MG63 (cell line): Measurements from ENCODE around the gene SULT1C4. TPM values are rescaled to one million over a fixed set of nuclear protein-coding genes. Genes with fewer than 3 reads are reported as not detected.
A peak's percentile ranks its signal among the peaks of the same experiment; 100 is the strongest.

Source experiments
- DNase-seq: peaks from one replicate; pipeline ENCODE4 v3.0.0-alpha.2; 2020
- H3K27me3 ChIP-seq: fragments of 250-450 bp; sonication (Bioruptor Pico); 2 replicates; pipeline ENCODE4 v1.5.1; 2020; ENCODE audit warnings: mild to moderate bottlenecking, moderate library complexity
- H3K36me3 ChIP-seq: fragments of 250-450 bp; sonication (Bioruptor Pico); 2 replicates; pipeline ENCODE4 v1.5.1; 2020; ENCODE audit warnings: mild to moderate bottlenecking, moderate library complexity
- H3K4me3 ChIP-seq: fragments of 250-450 bp; sonication (Bioruptor Pico); 2 replicates; pipeline ENCODE4 v1.5.1; 2020; ENCODE audit warnings: mild to moderate bottlenecking, moderate library complexity
- H3K9me3 ChIP-seq: fragments of 250-450 bp; sonication (Bioruptor Pico); 2 replicates; pipeline ENCODE4 v1.5.1; 2020; ENCODE audit warnings: mild to moderate bottlenecking, moderate library complexity
- total RNA-seq: library from RNA; depleted of rRNA; stranded (reverse); fragments of >200 nt; shearing (Covaris generic); gene quantifications from 2 replicates; pipeline ENCODE4 v1.2.3, GENCODE V29; 2014; ENCODE audit warnings: low replicate concordance

Gene SULT1C4
- total RNA-seq, 1 experiment from 2014 or later, result not detected

- peaks cover 14% of the 10 kb centered on the region for H3K9me3 ChIP-seq
- H3K4me3 ChIP-seq, result no peak overlapping the region
- DNase-seq, result no peak
- no peaks in the 10 kb centered on the region for H3K27me3 ChIP-seq
- H3K36me3 ChIP-seq, result no peaks in the 10 kb centered on the region
These were observed 17.4 kb downstream of the SULT1C4 start for GRCh38 chr2:108395155-108395554.

GRCh38 chr2:108396845-108397244 lies 19.1 kb downstream of the SULT1C4 start:
- no peak overlapping the region for H3K4me3 ChIP-seq
- H3K27me3 ChIP-seq, result no peaks in the 10 kb centered on the region
- H3K36me3 ChIP-seq, result no peaks in the 10 kb centered on the region
- no peak for DNase-seq
- H3K9me3 ChIP-seq, result peaks cover 14% of the 10 kb centered on the region

DNA sequence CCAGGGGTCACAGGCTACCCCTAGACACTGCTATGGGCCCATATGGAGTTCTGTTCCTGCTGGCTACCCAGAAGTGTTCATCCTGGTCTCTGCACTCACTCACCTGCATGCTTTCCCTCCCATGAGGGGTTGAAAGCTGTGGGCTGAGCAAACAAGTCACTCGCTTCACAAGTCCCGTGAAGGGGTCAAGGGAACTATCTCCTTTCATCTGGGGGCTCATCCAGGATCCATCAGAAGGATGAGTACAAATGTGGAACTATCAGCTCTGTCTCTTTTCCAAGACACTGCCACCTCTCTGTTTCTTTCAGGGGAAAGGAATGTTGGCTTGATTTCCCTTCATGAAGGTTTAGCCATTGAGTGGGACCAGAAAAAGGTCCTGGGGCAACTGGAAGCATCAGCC lies 21.7 kb downstream of the SULT1C4 start:
- Histone ChIP-seq H3K9me3 (peaks cover 2% of the 10 kb centered on the region; the same call in 1 of the 2 replicates), H3K27me3 (no peaks in the 10 kb centered on the region), H3K36me3 (no peaks in the 10 kb centered on the region), H3K4me3 (no peak overlapping the region)
- no peak for DNase-seq

- Histone ChIP-seq H3K4me3 (no peak overlapping the region), H3K9me3 (peaks cover 6% of the 10 kb centered on the region), H3K27me3 (no peaks in the 10 kb centered on the region), H3K36me3 (no peaks in the 10 kb centered on the region)
- DNase-seq, result no peak
These were observed 24.0 kb downstream of the SULT1C4 start for GRCh38 chr2:108401800-108402199.

- Histone ChIP-seq H3K36me3 (no peaks in the 10 kb centered on the region), H3K9me3 (peaks cover 6% of the 10 kb centered on the region), H3K27me3 (no peaks in the 10 kb centered on the region), H3K4me3 (no peak overlapping the region)
- DNase-seq, result peak; percentile 71
These were observed 25.7 kb downstream of the SULT1C4 start for GRCh38 chr2:108403494-108403893.

DNA sequence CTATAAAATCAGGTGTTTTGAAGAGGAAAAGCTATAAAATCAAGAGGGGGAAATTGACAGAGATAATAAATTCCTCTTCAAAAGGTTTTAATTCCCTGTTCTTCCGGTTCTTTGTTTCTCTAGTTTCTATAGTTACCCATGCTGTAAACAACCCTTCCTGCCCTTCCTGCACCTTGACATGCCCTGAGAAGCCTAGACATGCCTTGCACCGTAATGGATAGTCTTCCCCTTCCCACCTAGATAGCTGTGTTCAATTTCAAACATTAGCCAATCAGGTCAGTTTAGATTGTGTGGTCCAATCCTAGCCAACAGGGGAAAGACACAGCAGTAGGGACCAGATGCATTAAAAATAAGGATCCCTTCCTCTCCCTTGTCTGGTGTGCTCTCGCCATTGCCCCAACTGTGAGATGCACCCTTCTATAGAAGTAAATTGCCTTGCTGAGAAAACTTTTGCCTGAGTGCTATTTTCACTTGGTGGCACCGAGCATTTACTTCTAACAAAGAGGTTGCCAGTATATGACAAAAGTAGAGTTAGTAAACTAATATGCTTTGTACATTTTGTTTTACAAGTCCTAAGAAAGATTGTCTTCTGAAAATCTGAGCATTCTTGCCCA lies 27.1 kb downstream of the SULT1C4 start:
- Histone ChIP-seq H3K9me3 (peaks cover 4% of the 10 kb centered on the region), H3K4me3 (no peak overlapping the region), H3K27me3 (no peaks in the 10 kb centered on the region), H3K36me3 (no peaks in the 10 kb centered on the region)
- DNase-seq, result no peak

DNA sequence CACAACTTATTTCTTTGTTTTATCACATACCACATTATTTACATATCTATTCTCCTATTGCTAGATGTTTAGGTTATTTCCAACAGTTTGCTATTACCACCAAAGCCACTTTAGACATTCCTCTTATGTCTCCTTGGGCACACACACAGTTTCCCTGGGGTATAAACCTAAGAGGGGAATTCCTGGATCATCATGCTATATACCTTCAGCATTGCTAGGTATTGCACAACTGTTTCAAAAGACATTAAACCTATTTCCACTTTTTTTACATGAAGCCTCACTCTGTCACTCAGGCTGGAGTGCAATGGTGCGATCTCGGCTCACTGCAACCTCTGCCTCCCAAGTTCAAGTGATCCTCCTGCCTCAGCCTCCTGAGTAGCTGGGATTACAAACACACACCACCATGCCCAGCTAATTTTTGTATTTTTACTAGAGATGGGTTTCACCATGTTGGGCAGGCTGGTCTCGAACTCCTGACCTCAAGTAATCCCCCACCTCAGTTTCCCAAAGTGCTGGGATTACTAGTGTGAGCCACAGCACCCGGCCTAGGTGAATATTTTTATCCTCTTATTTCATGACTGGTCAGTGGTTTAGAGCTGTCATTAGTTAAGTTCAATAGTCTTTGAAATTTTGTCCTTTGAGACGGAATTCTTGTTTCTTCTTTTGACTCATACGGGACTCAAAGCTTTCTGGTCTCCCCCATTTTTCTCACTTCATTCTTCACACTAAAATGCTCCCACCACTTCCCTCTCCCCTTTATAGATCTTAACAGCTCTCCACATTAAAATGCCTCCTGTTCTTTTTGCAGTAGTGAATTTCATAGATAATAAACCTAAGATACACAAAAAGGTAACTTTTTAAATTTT lies 30.3 kb downstream of the SULT1C4 start:
- Histone ChIP-seq H3K36me3 (no peaks in the 10 kb centered on the region), H3K4me3 (no peak overlapping the region), H3K9me3 (peaks cover 4% of the 10 kb centered on the region), H3K27me3 (no peaks in the 10 kb centered on the region)
- DNase-seq, result no peak

- Histone ChIP-seq H3K4me3 (no peak overlapping the region), H3K36me3 (no peaks in the 10 kb centered on the region), H3K9me3 (peaks cover 4% of the 10 kb centered on the region), H3K27me3 (no peaks in the 10 kb centered on the region)
- DNase-seq, result no peak
These were observed 32.0 kb downstream of the SULT1C4 start for GRCh38 chr2:108409768-108410167.

GRCh38 chr2:108412995-108413710 lies 35.4 kb downstream of the SULT1C4 start:
- Histone ChIP-seq H3K36me3 (no peaks in the 10 kb centered on the region), H3K4me3 (no peak overlapping the region), H3K27me3 (no peaks in the 10 kb centered on the region), H3K9me3 (no peaks in the 10 kb centered on the region; the same call in none of the 2 replicates)
- DNase-seq, result peak; percentile 45

- no peak for DNase-seq
- H3K27me3 ChIP-seq, result no peaks in the 10 kb centered on the region
- no peak overlapping the region for H3K4me3 ChIP-seq
- H3K9me3 ChIP-seq, result no peaks in the 10 kb centered on the region; the same call in none of the 2 replicates
- no peaks in the 10 kb centered on the region for H3K36me3 ChIP-seq
These were observed 35.9 kb downstream of the SULT1C4 start for GRCh38 chr2:108413711-108414095.

DNA sequence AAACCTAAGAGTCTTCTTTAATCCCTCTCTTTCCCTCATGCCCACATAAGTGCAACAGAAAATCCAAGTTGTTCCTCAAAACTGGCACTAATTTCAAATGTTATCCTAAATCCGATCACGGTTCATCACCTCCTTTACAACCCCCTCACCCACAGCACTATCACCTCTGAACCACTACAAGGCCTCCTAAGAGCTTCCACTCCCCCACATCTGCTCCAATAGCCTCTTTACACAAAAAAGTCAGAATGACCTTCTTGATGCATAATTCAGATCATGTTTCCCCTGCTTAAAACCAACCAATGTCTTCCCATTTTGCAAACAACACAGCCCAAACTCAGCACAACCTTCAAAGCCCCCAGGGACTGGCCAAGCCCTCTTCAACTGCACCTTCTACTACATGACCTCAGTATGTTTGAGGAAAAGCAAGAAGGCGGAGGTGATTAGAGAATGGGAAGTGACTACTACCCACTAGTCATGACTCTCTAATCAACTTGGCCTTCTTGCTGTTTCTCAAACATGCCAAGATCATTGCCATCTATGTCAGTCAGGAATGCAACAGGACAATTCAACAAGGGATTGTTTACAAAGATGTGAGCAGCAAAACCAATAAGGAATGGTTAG lies 36.6 kb downstream of the SULT1C4 start:
- no peak overlapping the region for H3K4me3 ChIP-seq
- H3K36me3 ChIP-seq, result no peaks in the 10 kb centered on the region
- no peak for DNase-seq
- H3K27me3 ChIP-seq, result no peaks in the 10 kb centered on the region
- H3K9me3 ChIP-seq, result no peaks in the 10 kb centered on the region; the same call in none of the 2 replicates

DNA sequence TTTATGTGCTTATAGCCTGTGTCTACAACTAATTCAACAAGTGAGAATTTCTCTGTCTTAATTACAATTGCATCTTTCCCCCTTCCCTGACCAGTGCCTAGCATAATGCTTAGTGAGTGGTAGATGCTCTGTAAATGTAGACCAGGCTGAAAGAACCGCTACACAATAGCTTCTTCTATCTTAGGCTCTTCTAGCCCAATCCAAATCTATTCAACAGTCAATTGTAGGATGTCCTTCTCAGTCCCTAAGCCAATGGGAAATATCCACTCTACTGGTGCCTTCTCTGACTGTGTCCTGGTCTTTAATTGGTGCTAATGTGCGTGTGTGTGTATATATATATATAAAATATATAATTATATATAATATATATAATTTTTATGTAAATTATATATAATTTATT lies 37.2 kb downstream of the SULT1C4 start:
- H3K9me3 ChIP-seq, result no peaks in the 10 kb centered on the region; the same call in 1 of the 2 replicates
- no peaks in the 10 kb centered on the region for H3K27me3 ChIP-seq
- no peaks in the 10 kb centered on the region for H3K36me3 ChIP-seq
- H3K4me3 ChIP-seq, result no peak overlapping the region
- DNase-seq, result no peak

DNA sequence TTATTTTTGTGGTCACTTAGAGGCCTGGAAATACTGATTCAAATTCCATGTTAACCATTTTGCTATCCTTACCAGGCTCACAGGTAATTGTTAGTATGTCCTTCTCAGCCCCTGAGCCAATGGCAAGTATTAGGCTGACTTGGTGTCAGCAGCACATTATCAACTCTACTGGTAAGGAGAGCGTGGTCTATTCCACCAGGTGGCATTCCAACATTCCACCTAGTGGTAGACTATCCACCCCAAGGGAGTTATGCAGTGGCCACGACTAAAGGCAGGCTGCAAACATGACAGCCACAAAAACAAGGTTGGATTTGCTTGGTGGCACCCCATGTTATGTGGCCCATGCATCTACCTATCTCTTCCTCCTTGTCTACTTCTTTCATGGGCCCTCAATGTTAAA lies 39.5 kb downstream of the SULT1C4 start:
- Histone ChIP-seq H3K9me3 (no peaks in the 10 kb centered on the region; the same call in 1 of the 2 replicates), H3K4me3 (no peak overlapping the region), H3K36me3 (no peaks in the 10 kb centered on the region), H3K27me3 (no peaks in the 10 kb centered on the region)
- DNase-seq, result no peak

DNA sequence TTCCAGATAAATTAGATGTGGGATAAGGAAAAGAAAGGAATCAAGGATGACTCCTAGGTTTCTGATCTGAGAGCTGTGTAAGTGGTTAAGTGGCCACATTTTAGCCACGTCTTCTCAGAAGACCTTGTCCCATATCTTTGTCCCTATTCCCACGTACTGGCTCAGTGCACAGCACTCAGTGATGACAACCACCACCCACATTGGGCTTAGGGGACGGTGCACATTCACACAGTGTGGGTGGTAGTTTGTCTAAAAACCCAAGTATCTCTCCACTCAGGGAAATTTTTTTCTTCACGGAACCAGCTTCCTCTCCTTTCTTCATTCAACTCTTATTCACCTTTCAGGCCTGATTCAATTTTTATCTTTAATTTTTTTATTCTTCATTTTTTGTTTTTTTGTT lies 40.7 kb downstream of the SULT1C4 start:
- DNase-seq, result no peak
- no peaks in the 10 kb centered on the region for H3K36me3 ChIP-seq
- no peaks in the 10 kb centered on the region for H3K27me3 ChIP-seq
- H3K4me3 ChIP-seq, result no peak overlapping the region
- H3K9me3 ChIP-seq, result no peaks in the 10 kb centered on the region; the same call in 1 of the 2 replicates

DNA sequence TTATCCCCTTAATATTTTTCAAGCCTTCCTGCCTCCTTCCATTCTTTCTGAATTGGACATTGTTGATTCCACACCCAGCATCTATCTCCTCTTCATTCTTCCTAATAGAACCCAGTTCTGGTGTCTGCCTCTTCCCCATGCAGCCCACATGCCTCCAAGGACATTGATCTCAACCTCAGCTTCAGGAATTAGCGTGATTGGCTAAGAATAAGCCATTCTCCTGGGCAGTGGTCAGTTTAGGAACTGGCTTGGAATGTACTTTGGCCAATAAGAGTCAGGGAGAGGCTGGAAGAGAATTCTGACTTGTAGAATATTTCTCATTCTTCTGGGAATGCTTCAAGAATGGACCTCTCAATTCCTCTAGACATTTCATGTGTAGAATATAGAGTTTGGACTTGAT lies 45.3 kb downstream of the SULT1C4 start:
- no peak overlapping the region for H3K4me3 ChIP-seq
- H3K36me3 ChIP-seq, result no peaks in the 10 kb centered on the region
- no peaks in the 10 kb centered on the region for H3K27me3 ChIP-seq
- peaks cover 2% of the 10 kb centered on the region; the same call in 1 of the 2 replicates for H3K9me3 ChIP-seq
- no peak for DNase-seq

GRCh38 chr2:108423502-108424251 lies 45.9 kb downstream of the SULT1C4 start:
- no peak for DNase-seq

More at GRCh38 chr2:108423502-108424251, 45.9 kb downstream of the SULT1C4 start:
- Histone ChIP-seq H3K36me3 (no peaks in the 10 kb centered on the region), H3K27me3 (no peaks in the 10 kb centered on the region), H3K9me3 (peaks cover 2% of the 10 kb centered on the region; the same call in 1 of the 2 replicates), H3K4me3 (no peak overlapping the region)
